SHP77 (cell line): ENCODE measurements around the gene DNAJC21.
A peak's percentile ranks its signal among the peaks of the same experiment; 100 is the strongest.
"Not testable (repeated sequence)": the region's sequence is repeated elsewhere in the genome, so short reads cannot be mapped to it uniquely, and the experiment has no call there.

Source experiments
- DNase-seq, 2 experiments: peaks; one replicate each; lab custom pipeline; 2025; lab: John Stamatoyannopoulos, UW

Gene DNAJC21

GRCh38 chr5:34923694-34924461, 5.5 kb upstream of the DNAJC21 start:
- DNase-seq, result no peak

GRCh38 chr5:34924462-34924765, 4.9 kb upstream of the DNAJC21 start:
- DNase-seq, result no peak

- no peak for DNase-seq
Measured at GRCh38 chr5:34926318-34926888, 3.0 kb upstream of the DNAJC21 start.

- no peak for DNase-seq
Measured at GRCh38 chr5:34927785-34928184, 1.6 kb upstream of the DNAJC21 start.

- DNase-seq, result no peak
Measured at GRCh38 chr5:34928267-34928666, 1.1 kb upstream of the DNAJC21 start.

- DNase-seq, result peak; percentile 72 to 91
Measured at GRCh38 chr5:34929720-34930461, 532 bp downstream of the DNAJC21 start.

- DNase-seq, result no peak
Measured at GRCh38 chr5:34930462-34930844, 1.1 kb downstream of the DNAJC21 start.

GRCh38 chr5:34930870-34931269, 1.5 kb downstream of the DNAJC21 start:
- DNase-seq, result no peak

GRCh38 chr5:34932947-34933346, 3.6 kb downstream of the DNAJC21 start:
- DNase-seq, result no peak

- DNase-seq, result no peak
Measured at GRCh38 chr5:34941936-34942335, 12.6 kb downstream of the DNAJC21 start.

- no peak for DNase-seq
Measured at GRCh38 chr5:34944044-34944443, 14.7 kb downstream of the DNAJC21 start.

- DNase-seq, result no peak
Measured at GRCh38 chr5:34944460-34945047, 15.2 kb downstream of the DNAJC21 start.

- DNase-seq, result no peak
Measured at GRCh38 chr5:34957321-34957720, 28.0 kb downstream of the DNAJC21 start.

GRCh38 chr5:34957857-34958690, 28.7 kb downstream of the DNAJC21 start:
- peak; percentile 48 to 52 for DNase-seq

GRCh38 chr5:34959323-34959722, 30.0 kb downstream of the DNAJC21 start:
- DNase-seq, result no peak

- DNase-seq, result no peak
Measured at GRCh38 chr5:34967540-34967939, 38.2 kb downstream of the DNAJC21 start.

GRCh38 chr5:34968258-34968657, 38.9 kb downstream of the DNAJC21 start:
- no peak for DNase-seq

GRCh38 chr5:34970552-34970951, 41.2 kb downstream of the DNAJC21 start:
- no peak for DNase-seq

GRCh38 chr5:34971655-34972054, 42.3 kb downstream of the DNAJC21 start:
- not testable (repeated sequence) for DNase-seq

- DNase-seq, result no peak
Measured at GRCh38 chr5:34976347-34976746, 47.0 kb downstream of the DNAJC21 start.

GRCh38 chr5:34977934-34978613, 48.7 kb downstream of the DNAJC21 start:
- DNase-seq, result no peak
